ENCODE data around the gene ADORA2A. TPM values are rescaled to one million over a fixed set of nuclear protein-coding genes. Genes with fewer than 3 reads are reported as not detected.
A peak's percentile ranks its signal among the peaks of the same experiment; 100 is the strongest.

The ADORA2A gene
- total and polyA plus RNA-seq, 2 of the 13 experiments (the other 11 are each of a cell fraction or from before 2014, with no cell fraction given): 3.3 to 5.0 TPM

DNA sequence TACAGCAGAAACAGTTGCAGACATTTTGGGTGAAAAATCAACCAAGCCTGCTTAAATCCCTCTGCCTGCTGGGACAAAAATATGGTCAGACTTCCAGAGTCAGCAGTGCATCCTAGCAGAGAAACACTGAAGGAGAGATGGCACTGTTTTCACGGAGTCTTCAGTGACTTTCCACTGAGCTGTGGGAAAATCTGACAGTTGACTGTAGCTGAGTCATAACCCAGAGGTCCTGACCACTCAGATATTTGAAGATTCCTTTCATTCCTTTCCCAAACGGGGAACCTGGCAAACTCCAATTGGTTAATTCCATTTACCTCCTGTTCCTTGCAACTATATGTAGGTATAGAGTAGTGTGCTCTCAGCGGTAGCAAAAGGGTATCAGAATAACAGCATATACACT, 46.8 kb downstream of the ADORA2A start (continued):
- TF ChIP-seq, protein P1, sequence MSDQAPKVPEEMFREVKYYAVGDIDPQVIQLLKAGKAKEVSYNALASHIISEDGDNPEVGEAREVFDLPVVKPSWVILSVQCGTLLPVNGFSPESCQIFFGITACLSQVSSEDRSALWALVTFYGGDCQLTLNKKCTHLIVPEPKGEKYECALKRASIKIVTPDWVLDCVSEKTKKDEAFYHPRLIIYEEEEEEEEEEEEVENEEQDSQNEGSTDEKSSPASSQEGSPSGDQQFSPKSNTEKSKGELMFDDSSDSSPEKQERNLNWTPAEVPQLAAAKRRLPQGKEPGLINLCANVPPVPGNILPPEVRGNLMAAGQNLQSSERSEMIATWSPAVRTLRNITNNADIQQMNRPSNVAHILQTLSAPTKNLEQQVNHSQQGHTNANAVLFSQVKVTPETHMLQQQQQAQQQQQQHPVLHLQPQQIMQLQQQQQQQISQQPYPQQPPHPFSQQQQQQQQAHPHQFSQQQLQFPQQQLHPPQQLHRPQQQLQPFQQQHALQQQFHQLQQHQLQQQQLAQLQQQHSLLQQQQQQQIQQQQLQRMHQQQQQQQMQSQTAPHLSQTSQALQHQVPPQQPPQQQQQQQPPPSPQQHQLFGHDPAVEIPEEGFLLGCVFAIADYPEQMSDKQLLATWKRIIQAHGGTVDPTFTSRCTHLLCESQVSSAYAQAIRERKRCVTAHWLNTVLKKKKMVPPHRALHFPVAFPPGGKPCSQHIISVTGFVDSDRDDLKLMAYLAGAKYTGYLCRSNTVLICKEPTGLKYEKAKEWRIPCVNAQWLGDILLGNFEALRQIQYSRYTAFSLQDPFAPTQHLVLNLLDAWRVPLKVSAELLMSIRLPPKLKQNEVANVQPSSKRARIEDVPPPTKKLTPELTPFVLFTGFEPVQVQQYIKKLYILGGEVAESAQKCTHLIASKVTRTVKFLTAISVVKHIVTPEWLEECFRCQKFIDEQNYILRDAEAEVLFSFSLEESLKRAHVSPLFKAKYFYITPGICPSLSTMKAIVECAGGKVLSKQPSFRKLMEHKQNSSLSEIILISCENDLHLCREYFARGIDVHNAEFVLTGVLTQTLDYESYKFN (CRISPR knock-in tag; conservative IDR thresholded peaks at IDR 0.05): no peak
- peak; percentile 84 for TF ChIP-seq FOSL2 (CRISPR knock-in tag; IDR thresholded peaks at IDR 0.05)
- no peak for TF ChIP-seq ZFX (CRISPR knock-in tag; IDR thresholded peaks at IDR 0.05; ENCODE audit: low read depth)
- no peak for TF ChIP-seq TOE1 (CRISPR knock-in tag; IDR thresholded peaks at IDR 0.05)
- TF ChIP-seq ZNF30 (CRISPR knock-in tag; IDR thresholded peaks at IDR 0.05): no peak
- peak; percentile 40 for TF ChIP-seq TEAD3 (CRISPR knock-in tag; optimal IDR thresholded peaks at IDR 0.05; ENCODE audit: borderline replicate concordance)
- no peak for TF ChIP-seq SALL2 (CRISPR knock-in tag; IDR thresholded peaks at IDR 0.05)
- TF ChIP-seq, protein P2, sequence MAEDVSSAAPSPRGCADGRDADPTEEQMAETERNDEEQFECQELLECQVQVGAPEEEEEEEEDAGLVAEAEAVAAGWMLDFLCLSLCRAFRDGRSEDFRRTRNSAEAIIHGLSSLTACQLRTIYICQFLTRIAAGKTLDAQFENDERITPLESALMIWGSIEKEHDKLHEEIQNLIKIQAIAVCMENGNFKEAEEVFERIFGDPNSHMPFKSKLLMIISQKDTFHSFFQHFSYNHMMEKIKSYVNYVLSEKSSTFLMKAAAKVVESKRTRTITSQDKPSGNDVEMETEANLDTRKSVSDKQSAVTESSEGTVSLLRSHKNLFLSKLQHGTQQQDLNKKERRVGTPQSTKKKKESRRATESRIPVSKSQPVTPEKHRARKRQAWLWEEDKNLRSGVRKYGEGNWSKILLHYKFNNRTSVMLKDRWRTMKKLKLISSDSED (CRISPR knock-in tag; IDR thresholded peaks at IDR 0.05): no peak
- TF ChIP-seq ZSCAN12 (CRISPR knock-in tag; IDR thresholded peaks at IDR 0.05): no peak
- TF ChIP-seq MXD1 (CRISPR knock-in tag; IDR thresholded peaks at IDR 0.05): no peak

All from HepG2 (cell line).